Fibroblast of gingiva (primary cell): ENCODE data around the gene VWA8.

Source experiments
- DNase-seq: peaks from one replicate; pipeline ENCODE4 v3.0.0-alpha.2; 2011; ENCODE audit warnings: low read depth

VWA8 gene

GRCh38 chr13:41960637-41961465 is at the start of gene VWA8:
VWA8 (minus strand) TSS chr13:41961109; CDS start chr13:41961015, 94 bp downstream.
- peak; percentile 81 for DNase-seq

DNA sequence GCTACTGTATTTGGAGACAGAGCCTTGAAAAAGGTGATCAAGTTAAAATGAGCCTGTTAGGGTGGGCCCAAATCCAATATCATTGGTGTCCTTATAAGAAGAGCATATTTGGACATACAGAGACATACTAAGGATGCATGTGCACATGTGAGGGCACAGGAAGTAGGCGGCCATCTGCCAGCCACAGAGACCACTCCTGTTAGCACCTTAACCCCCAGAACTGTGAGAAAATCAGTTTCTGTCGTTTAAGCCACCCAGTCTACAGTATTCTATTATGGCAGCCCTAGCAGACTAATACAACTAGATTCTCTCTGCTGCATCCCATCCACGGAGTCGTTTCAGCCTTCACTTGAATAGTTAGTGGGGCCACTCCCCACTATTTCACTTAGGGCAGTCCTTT is 48.1 kb upstream of the VWA8 start:
- no peak for DNase-seq

DNA sequence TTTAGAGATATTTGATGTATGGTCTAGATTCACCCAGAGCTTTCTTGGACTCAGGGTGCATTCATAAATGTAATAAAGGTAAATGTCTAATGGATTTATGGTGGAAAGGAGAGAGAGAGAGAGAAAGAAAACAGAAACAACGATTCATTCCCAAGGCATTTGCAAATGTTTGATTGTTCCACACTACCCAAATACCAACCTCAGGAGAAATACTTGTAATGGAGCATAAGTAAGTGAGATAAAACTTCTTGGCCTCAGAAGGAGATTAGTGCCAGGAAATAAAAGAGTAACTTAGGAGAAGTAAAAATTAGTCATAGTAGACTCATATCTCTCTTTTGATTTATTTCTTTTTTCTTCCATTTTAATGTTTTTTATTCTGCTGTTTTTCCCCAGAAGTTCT is 46.9 kb upstream of the VWA8 start:
- no peak for DNase-seq

DNA sequence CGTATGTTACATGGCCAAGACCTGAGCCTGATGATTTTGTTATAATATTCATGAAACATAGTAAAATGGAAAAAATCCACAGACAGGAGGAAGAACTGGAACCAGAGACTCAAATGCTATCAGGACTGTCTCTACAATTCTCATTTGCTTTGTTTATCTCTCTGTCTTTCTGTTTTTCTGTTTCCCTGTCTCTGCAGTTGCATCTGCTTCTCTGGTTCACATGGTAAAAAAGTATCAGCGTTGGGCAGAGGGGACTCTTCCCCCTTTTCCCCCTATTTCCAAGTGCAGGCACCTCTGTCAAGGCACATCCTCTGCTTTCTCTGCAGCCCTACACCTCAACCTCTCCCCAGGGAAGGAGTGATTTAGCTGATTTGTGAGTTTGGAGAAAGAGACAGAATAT is 41.2 kb upstream of the VWA8 start:
- no peak for DNase-seq

DNA sequence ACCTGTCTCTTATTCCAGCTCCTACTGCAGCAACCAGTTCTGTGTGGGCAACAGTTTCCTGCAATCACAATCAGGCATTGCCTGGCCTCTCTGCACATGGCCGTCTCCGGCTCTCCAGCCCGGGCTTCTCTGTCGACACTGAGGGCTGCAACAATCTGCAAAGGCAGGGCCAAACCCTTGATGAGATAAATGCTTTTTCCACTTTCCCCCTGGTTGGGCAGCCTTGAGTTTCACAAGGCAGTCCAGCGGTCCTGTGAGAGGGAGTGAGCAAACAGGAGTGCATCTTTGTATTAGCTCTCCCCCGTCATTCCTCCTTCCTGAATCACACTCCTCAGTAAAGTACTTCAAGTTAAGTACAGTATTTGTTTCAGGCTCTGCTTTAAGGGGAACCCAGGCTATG is 40.7 kb upstream of the VWA8 start:
- DNase-seq: peak; percentile 58

- no peak for DNase-seq
Measured at GRCh38 chr13:42000846-42001245, 39.9 kb upstream of the VWA8 start.

DNA sequence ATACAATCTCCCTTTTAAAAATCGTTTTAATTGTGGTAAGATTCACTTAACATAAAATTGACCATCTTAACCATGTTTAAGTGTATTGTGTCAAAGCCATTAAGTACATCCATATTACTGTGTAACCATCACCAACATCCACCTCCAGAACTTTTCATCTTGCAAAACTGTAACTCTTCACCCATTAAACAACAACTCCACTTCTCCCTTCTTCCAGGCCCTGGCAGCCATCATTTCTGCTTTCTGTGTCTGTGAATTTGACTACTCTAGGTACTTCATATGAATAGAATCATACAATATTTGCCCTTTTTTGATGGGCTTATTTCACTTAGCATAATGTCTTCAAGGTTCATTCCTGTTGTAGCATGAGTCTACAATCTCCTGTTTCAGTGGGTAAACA is 36.5 kb upstream of the VWA8 start:
- no peak for DNase-seq

- no peak for DNase-seq
Measured at GRCh38 chr13:41995946-41996345, 35.0 kb upstream of the VWA8 start.

- no peak for DNase-seq
Measured at GRCh38 chr13:41995336-41995735, 34.4 kb upstream of the VWA8 start.

- no peak for DNase-seq
Measured at GRCh38 chr13:41994696-41995095, 33.8 kb upstream of the VWA8 start.

- no peak for DNase-seq
Measured at GRCh38 chr13:41991936-41992335, 31.0 kb upstream of the VWA8 start.

GRCh38 chr13:41988244-41988643 is 27.3 kb upstream of the VWA8 start:
- no peak for DNase-seq

- DNase-seq: no peak
Measured at GRCh38 chr13:41985788-41986508, 25.0 kb upstream of the VWA8 start.

GRCh38 chr13:41981951-41982715 is 21.2 kb upstream of the VWA8 start:
- peak; percentile 15 for DNase-seq

DNA sequence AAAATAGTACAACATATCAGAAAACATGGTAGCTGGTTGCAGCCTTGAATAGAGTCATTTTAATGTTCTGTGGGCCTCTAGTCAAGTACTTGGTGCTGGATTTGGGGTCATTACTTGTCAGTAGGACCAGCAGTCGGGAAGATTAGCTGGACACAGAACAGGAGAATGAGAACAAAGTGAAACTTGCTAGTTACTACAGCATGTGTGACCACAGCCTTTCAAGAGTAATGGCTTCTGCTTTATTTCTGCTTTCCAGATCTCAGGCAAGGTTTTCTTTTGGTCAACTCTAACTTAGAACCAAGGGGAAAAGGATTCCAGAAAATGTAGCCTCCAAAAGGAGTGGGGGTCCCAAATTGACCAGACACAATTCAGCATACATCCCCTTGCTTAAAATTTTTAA is 17.1 kb upstream of the VWA8 start:
- DNase-seq: no peak

GRCh38 chr13:41976476-41976875 is 15.6 kb upstream of the VWA8 start:
- DNase-seq: no peak

- DNase-seq: no peak
Measured at GRCh38 chr13:41974262-41974900, 13.5 kb upstream of the VWA8 start.

DNA sequence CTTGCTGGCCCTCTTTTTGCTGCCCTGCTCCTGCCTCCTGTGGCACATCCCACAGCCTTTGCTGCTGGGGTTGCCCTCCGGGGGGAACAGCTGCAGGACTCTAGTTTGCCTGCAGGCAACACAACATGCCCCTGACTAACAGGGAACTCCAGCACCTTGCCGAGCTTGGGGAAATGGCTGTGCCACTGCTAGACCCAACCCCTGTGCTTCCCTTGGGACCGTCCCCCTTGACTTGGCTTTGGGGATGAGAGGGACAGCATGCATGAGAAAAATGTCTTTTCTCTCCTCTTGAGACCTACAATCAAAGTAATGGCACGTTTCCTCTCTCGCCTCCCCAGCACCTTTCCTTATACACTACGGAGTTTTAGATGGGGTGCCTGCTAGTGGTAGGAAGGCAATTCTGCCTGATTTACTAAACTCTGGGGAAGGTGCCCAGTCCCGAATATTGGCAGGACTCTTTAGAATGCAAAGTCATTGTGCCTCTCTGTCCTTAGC is 12.4 kb upstream of the VWA8 start:
- peak; percentile 11 for DNase-seq

DNA sequence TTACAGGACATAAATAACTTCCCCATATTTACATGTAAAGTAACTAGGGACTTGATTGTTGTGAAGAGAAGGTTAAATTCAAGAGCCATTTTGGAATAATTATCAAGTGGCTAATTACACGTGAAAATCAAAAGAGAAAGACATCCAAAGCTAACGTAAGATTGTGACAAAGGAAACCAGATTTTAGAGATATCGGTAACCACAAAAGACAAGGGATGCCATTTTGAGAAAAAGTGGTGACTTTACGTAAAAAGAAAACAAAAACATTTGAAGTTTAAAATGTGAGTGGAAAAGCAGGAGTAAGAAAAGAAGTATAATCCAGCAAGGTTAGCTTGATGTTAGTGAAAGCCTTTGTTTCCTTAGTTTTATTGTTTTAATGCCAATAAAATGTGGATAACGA is 10.9 kb upstream of the VWA8 start:
- no peak for DNase-seq

- DNase-seq: no peak
Measured at GRCh38 chr13:41970918-41971317, 10.0 kb upstream of the VWA8 start.

DNA sequence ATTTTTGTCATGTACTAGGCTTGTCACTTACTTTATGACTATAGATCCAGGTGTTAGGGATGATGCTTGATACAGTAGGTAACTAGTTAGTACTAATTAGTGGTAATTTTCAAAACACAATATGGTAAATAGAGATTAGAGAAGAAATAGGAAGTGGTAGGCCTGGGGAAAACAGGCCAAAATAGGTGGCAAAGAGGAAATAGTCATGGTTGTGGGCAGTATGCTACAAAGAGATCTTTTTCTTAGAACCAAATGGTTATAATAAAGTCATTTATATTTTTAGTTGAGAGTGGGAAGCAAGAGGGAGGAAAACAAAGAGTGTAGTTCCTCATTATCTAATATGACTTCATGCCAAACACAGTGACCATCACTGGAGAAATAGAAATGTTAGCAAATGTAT is 9.1 kb upstream of the VWA8 start:
- no peak for DNase-seq

DNA sequence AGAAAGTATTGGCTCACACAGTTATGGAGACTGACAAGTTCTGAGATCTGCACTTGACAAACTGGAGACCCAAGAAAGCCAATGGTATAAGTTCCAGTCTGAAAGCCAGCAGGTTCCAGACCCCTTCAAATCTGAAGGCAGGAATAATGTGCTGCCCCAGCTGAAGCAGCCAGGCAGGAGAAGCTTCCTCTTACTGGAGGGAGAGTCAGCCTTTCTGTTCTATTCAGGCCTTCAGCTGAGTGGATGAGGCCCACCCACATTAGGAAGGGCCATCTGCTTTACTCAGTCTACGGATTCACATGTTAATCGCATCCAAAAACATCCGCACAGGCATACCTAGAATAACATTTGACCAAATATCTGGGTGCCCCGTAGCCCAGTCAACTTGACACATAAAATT is 8.2 kb upstream of the VWA8 start:
- DNase-seq: no peak
